Stomach (tissue), 9 donors: Measurements from ENCODE around the gene TAGLN2. TPM values are rescaled to one million over a fixed set of nuclear protein-coding genes. Genes with fewer than 3 reads are reported as not detected.
"Not testable (repeated sequence)": the region's sequence is repeated elsewhere in the genome, so short reads cannot be mapped to it uniquely, and the experiment has no call there.

Source experiments
- DNase-seq, 2 donors: peaks; one replicate each; pipeline versions ENCODE4 v3.0.0 to v3.0.0-alpha.2; 2013 to 2019
- H3K27ac ChIP-seq, 5 donors: fragments of 200-600 bp in 4 of 5; sonication (generic) in 4 of 5; one replicate each; pipeline ENCODE4 v1.5.1; 2013 to 2019; ENCODE audit warnings: mild to moderate bottlenecking in 1 of 5, moderate library complexity in 1 of 5
- H3K27me3 ChIP-seq, 3 donors: fragments of 200-600 bp; sonication (generic); one replicate each; pipeline ENCODE4 v1.5.1; 2017 to 2019; ENCODE audit warnings: mixed run types in 1 of 3
- H3K36me3 ChIP-seq, 4 donors: fragments of 200-600 bp; sonication (generic); 1 replicate in 3 of 4; 2 replicates in 1 of 4; pipeline ENCODE4 v1.5.1; 2016 to 2019
- H3K4me1 ChIP-seq, 4 donors: fragments of 200-600 bp; sonication (generic); one replicate each; pipeline ENCODE4 v1.5.1; 2016 to 2019
- H3K4me3 ChIP-seq, 4 donors: fragments of 200-600 bp; sonication (generic) in 3 of 4; one replicate each; pipeline ENCODE4 v1.5.1; 2016 to 2019; ENCODE audit warnings: mild to moderate bottlenecking in 1 of 4
- H3K9me3 ChIP-seq, 4 donors: fragments of 200-600 bp; sonication (generic); one replicate each; pipeline ENCODE4 v1.5.1; 2016 to 2019
- CTCF ChIP-seq, 7 experiments: fragments of 450-650 bp in 4 of 7; fragments of 200-600 bp in 3 of 7; sonication (generic) in 3 of 7; IDR thresholded peaks; one replicate each; pipeline ENCODE4 v1.5.1; 2016 to 2019; ENCODE audit warnings: antibody characterized with exemption in 7 of 7, control low read depth in 2 of 7, mild to moderate bottlenecking in 1 of 7
- EP300 ChIP-seq: sonication (generic); formaldehyde crosslinking; IDR thresholded peaks from one replicate; pipeline ENCODE4 v1.6.1; 2017; ENCODE audit warnings: antibody characterized with exemption
- POLR2A ChIP-seq, 4 donors: fragments of 450-650 bp; IDR thresholded peaks; one replicate each; pipeline ENCODE4 v1.6.1; 2016; ENCODE audit warnings: antibody characterized with exemption in 4 of 4, control low read depth in 2 of 4, mild to moderate bottlenecking in 1 of 4, moderate library complexity in 1 of 4
- POLR2AphosphoS5 ChIP-seq, 3 donors: sonication (generic); formaldehyde crosslinking; IDR thresholded peaks; one replicate each; pipeline ENCODE4 v1.6.1; 2016; ENCODE audit warnings: antibody characterized with exemption in 3 of 3
- WGBS, 5 donors: extraction: QIAGEN DNeasy Blood & Tissue Kit in 3 of 5; methylation state at CpG; one replicate each; pipeline versions ENCODE4 v1.1.5 to v1.1.7; 2013 to 2018; 5-methylcytosine and 5-hydroxymethylcytosine counted together
- intact Hi-C: fragments of 100-400 bp; cut with DNase I; formaldehyde crosslinking; loops from one replicate; pipeline ENCODE4 v1.15.1; 2023; ENCODE audit warnings: low total_unique reads
- polyA plus RNA-seq, 3 donors: library from polyadenylated mRNA; stranded (reverse); fragments of 200-250 nt; gene quantifications; one replicate each; pipeline ENCODE4 v1.2.3, GENCODE V29; 2013
- total RNA-seq, 5 donors: library from RNA; depleted of rRNA; stranded (reverse); fragments of >200 nt; gene quantifications; one replicate each; pipeline versions ENCODE4 v1.1.0 to v1.2.3, GENCODE V29; 2014 to 2016
- donor health status: healthy with polysubstance abuse.
- donor health status: Bipolar disorder and iron deficiency.
- donor health status: healthy.

The TAGLN2 gene
- total and polyA plus RNA-seq, 8 donors = 49.0 to 1,290 (median 292) TPM

GRCh38 chr1:159900086-159900680, 25.1 kb downstream of the TAGLN2 start, which contains the start of gene CFAP45:
TSS of gene CFAP45 (minus strand) at chr1:159900165. CDS start at chr1:159900098, 67 bp downstream.
- Histone ChIP-seq H3K27ac (peak within 1 kb of the TSS; percentile 76 to 93 (median 81)), H3K4me1 (peaks cover 20 to 34% (median 33%) of the 10 kb centered on the region in 4 donors), H3K9me3 (no peaks in the 10 kb centered on the region), H3K4me3 (peak within 1 kb of the TSS in 1 of 4 donors; percentile 25), H3K27me3 (no peaks in the 10 kb centered on the region), H3K36me3 (no peaks in the 10 kb centered on the region)
- DNase-seq = peak; percentile 91 to 97
- peak in 1 of 3 donors; percentile 12 for TF ChIP-seq POLR2AphosphoS5 (IDR thresholded peaks at IDR 0.05)
- TF ChIP-seq CTCF (IDR thresholded peaks at IDR 0.05) = no peak
- WGBS, 5 donors = 11 to 37% (median 12%) methylated on average over 24 to 30 of the region's 30 CpGs
- intact Hi-C loops = no loop called here

GRCh38 chr1:159899634-159900033, 25.7 kb downstream of the TAGLN2 start:
- not testable (repeated sequence) for H3K4me3 ChIP-seq

GRCh38 chr1:159898527-159898926, 26.8 kb downstream of the TAGLN2 start:
- intact Hi-C loops = no loop called here
- Histone ChIP-seq H3K4me3 (no peak overlapping the region), H3K9me3 (no peaks in the 10 kb centered on the region), H3K36me3 (no peaks in the 10 kb centered on the region), H3K27ac (no peak overlapping the region), H3K27me3 (no peaks in the 10 kb centered on the region), H3K4me1 (peaks cover 20 to 34% (median 33%) of the 10 kb centered on the region in 4 donors)
- TF ChIP-seq EP300 (no peak), POLR2AphosphoS5 (IDR thresholded peaks at IDR 0.05) (no peak), CTCF (IDR thresholded peaks at IDR 0.05) (no peak), POLR2A (IDR thresholded peaks at IDR 0.05) (no peak)
- 68 to 91% (median 88%) methylated on average over 3 of the region's 3 CpGs for WGBS, 5 donors
- DNase-seq = no peak

More at GRCh38 chr1:159899634-159900033, 25.7 kb downstream of the TAGLN2 start:
- H3K27ac ChIP-seq = peak overlapping the region; percentile 76 to 93 (median 81)
- H3K36me3 ChIP-seq, H3K9me3 ChIP-seq, H3K27me3 ChIP-seq, intact Hi-C loops, DNase-seq: not testable (repeated sequence)
- 70 to 88% (median 81%) methylated on average over 11 to 15 of the region's 15 CpGs for WGBS, 5 donors
- peaks cover 20 to 34% (median 33%) of the 10 kb centered on the region in 4 donors for H3K4me1 ChIP-seq

GRCh38 chr1:159897962-159898361, 27.3 kb downstream of the TAGLN2 start:
- H3K9me3 ChIP-seq = no peaks in the 10 kb centered on the region
- intact Hi-C loops = no loop called here
- no peaks in the 10 kb centered on the region for H3K36me3 ChIP-seq
- WGBS, 5 donors = 79 to 94% (median 87%) methylated on average over 3 of the region's 3 CpGs
- H3K27ac ChIP-seq = no peak overlapping the region
- no peaks in the 10 kb centered on the region for H3K27me3 ChIP-seq
- peaks cover 20 to 34% (median 34%) of the 10 kb centered on the region in 4 donors for H3K4me1 ChIP-seq
- TF ChIP-seq CTCF (IDR thresholded peaks at IDR 0.05) (no peak), POLR2AphosphoS5 (IDR thresholded peaks at IDR 0.05) (no peak), EP300 (no peak), POLR2A (IDR thresholded peaks at IDR 0.05) (no peak)
- no peak overlapping the region for H3K4me3 ChIP-seq
- DNase-seq = no peak

GRCh38 chr1:159896546-159896930, 28.8 kb downstream of the TAGLN2 start:
- intact Hi-C loops = no loop called here
- no peak for DNase-seq
- peaks cover 20 to 46% (median 34%) of the 10 kb centered on the region in 4 donors for H3K4me1 ChIP-seq

More at GRCh38 chr1:159896546-159896930, 28.8 kb downstream of the TAGLN2 start:
- no peak overlapping the region for H3K4me3 ChIP-seq
- no peaks in the 10 kb centered on the region for H3K9me3 ChIP-seq
- 41 to 62% (median 53%) methylated on average over 3 of the region's 3 CpGs for WGBS, 5 donors
- no peak for TF ChIP-seq CTCF (IDR thresholded peaks at IDR 0.05)
- TF ChIP-seq POLR2AphosphoS5 (IDR thresholded peaks at IDR 0.05) = no peak
- TF ChIP-seq EP300 = no peak
- TF ChIP-seq POLR2A (IDR thresholded peaks at IDR 0.05) = no peak
- no peaks in the 10 kb centered on the region for H3K27me3 ChIP-seq
- no peaks in the 10 kb centered on the region for H3K36me3 ChIP-seq
- H3K27ac ChIP-seq = peak overlapping the region in 2 of 5 donors; percentile 18 to 35
